GM19467 (cell line): ENCODE results near the gene HCFC1R1.

Source experiments
- ATAC-seq: cut with Tn5 transposase; IDR thresholded peaks from one replicate; pipeline ENCODE4 v1.9.1; 2021; ENCODE audit warnings: mild to moderate bottlenecking, moderate library complexity; ENCODE audit not compliant: unreplicated experiment

The HCFC1R1 gene

DNA sequence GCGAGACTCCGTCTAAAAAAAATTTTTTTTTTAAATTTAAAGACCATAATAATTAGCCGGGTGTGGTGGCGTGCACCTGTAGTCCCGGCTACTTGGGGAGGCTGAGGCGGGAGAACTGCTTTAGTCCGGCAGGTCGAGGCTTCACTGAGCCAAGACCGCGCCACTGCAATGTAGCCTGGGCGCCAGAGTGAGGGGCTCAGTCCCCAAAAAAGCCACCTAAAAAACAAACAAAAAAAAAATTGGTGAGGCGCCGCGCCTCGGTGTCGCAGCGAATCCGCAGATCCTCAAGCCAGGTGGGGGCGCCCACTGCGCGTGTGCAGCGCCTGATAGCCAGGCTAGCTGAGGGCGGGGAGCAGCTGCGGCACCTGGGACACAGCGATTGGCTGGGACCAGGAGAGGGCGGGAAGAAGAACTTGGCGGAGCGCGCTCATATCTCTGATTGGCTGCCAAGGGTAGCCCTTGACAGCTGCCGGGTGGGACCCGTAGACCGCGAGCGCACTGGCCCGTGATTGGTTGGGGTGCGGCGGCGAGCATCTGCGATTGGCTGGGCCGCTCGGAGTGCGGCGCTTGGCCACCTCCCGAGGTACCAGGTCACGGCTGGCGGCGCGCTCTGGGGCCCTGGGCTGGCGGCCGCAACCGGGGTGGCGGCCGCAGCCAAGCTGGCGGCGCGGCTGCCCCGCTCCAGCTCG, 20.0 kb downstream of the HCFC1R1 start:
- ATAC-seq = peak; percentile 92

DNA sequence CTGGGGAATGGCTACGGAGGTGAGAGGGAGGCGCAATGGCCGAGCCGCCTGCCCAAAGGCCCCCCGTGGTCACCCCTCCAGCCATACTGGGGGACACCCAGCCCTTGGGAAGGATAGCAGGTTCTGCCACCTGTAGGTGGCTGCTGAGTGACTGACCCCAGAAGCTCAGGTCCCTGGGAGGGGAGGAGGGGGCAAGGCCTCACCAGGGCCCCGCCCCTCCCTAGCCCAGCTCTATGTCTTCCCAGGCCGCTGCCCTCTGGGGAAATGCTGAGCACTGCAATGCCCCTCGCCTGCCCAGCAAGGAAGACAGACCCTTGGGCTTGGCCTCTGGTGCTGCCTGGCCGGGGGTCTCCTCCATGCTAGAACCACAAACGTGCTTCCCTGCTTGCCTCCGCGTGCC, 22.4 kb downstream of the HCFC1R1 start:
- no peak for ATAC-seq

DNA sequence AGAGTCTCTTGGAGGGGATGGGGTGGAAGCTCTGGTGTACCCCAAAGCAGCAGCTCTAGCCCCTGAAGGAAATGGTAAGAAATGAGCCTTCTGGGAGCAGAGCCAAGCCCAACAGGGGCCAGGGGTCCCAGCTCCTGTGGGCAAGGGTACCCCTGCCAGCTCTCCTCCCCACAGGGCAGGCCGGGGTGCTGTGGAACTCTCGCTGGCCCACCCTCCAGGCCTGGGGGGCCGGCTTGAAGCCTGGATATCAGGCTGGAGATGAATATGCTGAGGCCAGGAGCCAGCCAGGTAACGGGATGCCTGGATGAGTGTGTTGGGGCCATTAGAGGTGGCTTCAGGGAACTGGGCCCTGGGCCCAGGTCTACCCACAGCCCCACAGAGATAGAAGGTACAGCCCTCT, 23.2 kb downstream of the HCFC1R1 start:
- ATAC-seq = no peak

DNA sequence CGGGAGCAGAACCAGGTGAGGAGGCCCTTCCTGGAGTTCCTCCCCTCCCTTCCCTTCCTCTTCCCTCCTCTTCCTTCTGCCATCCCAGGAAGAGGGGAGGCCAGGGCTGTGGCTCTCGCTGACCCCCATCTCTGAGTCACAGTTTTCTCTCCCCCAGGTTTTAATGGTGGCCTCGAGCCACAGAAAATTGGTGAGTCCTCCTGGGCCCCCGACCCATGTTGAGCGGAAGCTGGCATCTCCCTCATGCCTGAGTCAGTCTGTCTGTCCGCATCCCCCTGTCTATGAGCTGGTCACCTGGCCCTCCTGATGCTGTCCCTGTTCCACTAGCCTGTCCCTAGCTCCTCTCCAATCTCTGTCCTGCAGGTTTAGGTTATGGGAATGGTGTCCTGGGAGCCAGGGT, 23.8 kb downstream of the HCFC1R1 start:
- ATAC-seq = no peak

DNA sequence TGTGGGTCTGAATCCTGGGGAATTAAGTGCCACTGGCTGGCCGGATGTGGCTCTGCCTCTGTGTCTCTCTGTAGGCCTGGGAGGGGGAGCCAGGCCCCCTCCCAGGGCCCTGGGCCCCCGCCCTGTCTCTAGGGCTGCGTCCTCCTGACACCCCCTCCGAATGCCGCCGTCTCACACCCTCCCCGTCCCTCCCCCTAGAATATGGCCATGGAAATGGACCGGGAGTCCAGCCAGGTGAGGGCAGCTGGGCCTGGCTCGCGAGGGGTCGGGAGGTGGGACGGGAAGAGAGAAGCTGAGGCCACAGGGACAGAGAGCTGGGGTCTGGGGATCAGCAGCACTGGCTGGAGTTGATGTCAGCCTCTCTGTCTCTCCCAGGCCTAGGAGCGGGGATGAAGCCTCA, 27.4 kb downstream of the HCFC1R1 start:
- ATAC-seq = no peak

- no peak for ATAC-seq
These were observed 31.2 kb downstream of the HCFC1R1 start for GRCh38 chr16:2992383-2993081.

DNA sequence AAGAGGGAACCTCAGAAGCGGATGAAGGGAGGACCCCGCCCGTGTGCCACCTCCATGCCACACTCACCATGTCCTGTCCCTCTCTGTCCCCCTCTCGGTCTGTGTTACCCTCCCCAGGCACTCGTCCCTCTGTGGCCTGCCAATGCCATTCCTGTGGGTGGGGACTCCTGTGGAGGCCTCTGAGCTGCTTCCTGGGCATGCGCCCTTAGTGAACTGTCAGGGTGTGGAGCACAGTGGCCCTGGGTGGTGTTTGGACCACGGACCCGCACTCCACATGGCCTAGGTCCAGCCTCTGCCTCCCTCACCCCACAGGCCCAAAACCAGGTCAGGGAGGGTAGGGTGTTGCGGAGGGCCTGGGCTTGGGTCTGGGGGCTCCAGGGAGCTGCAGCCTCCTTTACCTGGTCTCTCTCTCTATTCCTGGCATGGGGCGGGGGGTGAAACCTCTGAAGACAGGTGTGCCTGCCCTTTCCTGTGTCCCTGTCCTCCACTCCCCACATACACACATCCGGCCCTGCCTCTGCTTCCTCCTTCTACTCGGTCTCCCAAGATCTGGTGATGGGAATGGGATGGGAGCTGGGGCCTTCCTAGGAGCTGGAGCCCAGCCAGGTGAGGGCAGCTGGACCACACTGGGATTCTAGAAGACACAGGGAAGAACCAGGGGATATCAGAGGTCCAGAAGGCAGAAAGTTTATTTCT, 32.0 kb downstream of the HCFC1R1 start:
- no peak for ATAC-seq

DNA sequence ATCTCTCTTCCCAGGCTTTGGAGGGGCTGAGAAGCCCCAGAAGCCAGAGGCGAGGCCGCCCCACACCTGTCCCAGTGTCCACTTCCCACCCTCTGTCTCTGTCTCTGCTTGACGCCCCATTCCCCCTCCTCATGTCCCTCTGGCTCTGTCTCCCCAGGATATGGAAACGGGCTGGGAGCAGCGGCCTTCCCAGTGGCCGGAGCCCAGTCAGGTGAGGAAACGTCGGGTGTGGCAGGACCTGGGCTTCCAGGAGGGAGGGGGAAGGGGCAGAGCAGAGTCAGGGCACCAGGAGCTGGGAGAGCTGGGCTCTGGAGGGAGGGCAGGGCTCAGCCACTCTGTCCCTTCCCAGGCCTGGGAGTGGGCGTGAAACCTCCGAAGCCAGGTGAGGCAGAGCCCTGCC, 32.9 kb downstream of the HCFC1R1 start:
- ATAC-seq = no peak

GRCh38 chr16:2988590-2989099, 35.1 kb downstream of the HCFC1R1 start:
- no peak for ATAC-seq

DNA sequence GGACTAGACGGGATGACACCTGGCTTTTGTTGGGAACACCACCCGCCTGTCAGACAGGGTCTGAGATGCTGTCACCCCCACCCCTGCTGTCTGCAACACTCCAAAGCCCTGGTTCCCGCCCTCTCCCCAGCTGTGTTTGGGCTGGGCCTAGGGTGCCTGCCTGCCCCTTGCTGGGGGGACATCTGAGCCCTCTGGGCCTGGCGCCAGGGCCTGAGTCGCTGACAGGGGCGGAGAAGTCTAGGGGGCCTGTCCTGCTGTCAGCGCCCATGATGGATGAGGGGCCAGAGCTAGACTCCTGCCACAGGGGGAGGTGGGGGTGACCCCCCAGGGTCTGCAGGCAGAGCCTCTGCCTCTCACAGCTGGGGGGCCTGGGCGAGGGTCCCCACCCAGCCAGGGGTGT, 35.9 kb downstream of the HCFC1R1 start:
- ATAC-seq = no peak

DNA sequence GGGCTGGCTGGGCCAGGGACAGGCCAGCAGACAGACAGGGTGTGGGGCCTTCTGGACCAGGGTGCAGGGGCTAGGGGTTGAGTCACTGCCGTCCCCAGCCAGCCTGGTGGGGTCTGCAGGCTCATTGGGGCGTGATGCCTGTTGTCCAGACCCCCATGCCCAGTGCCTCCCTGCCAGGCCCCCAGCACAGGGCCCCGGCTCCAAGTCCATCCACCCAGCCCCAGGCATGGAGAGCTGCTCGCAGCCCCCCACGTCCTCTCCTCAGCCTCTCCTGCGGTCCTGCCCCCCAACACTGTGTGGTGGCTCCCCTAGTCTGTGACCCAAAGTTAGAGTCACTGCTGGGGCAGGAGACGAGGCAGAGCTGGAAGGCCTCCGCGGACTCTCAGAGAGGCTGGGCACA, 36.5 kb downstream of the HCFC1R1 start:
- ATAC-seq = no peak

DNA sequence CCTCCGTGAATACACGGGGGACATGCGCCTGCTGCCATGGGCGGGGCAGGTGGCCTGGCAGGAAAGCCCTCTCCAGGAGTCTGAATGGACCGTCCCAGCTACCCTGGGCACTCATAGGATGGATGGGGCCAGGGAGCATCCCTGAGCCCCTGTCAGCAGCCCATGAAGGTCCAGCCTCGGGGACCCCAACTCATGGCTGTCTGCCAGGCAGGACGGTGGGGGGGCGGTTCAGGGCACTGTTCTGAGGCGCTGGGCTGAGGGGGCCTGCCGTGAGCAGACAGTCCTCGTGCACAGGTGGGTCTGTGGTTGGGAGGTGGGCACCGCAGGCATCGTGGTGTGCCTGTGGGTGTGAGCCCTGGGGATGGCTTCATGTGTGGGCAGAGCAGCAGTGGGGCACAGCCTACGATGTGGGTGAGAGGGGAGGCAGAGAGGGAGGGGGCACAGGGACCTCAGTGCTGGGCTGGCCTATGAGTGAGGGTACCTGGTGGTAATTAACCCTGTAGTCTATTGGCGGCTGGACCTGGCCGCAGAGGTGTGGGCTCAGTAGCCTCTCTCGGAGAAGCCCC, 37.0 kb downstream of the HCFC1R1 start:
- no peak for ATAC-seq

DNA sequence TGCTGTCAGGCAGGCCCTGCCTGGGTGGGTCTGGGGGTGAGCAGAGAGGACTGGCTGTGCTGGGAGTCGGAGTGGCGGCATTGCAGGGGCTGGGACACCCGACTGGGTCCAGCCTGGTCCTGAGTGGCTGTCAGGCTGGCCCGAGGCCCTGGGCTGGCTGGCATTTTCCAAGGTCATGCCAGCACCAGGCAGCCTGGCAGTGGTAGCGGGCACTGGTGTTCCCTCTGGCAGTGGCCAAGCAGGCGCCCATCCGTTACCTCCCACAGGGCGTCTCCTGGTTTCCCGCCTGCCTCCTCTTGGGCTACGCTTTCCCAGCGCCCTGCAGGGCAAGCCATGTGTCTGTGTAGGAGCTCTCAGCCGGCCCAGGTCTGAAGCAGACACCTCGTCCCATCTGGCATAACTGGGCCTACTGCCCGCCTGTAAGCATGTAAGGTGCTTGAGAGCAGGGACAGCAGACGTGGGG, 37.8 kb downstream of the HCFC1R1 start:
- no peak for ATAC-seq

DNA sequence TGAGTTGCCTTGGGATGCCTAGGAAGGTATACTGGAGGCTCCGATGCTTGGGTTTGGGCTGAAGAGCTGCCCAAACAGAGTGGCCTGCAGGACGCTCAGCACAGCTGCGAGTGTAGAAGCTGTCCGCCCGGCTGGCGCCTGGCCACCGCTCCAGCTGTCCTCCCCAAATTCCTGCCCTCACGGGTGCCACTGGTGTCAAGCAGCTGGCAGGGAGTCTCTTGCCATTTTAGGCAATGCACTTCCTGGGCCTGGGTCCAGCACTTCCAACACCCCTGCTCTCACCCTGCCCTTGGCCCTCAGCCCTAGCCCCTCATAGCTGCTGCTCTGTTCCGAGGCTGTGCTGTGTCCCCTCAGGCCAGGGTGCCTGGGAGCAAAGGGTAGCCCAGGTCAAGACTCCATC, 38.3 kb downstream of the HCFC1R1 start:
- no peak for ATAC-seq

- ATAC-seq = no peak
These were observed 40.0 kb downstream of the HCFC1R1 start for GRCh38 chr16:2983706-2984136.

DNA sequence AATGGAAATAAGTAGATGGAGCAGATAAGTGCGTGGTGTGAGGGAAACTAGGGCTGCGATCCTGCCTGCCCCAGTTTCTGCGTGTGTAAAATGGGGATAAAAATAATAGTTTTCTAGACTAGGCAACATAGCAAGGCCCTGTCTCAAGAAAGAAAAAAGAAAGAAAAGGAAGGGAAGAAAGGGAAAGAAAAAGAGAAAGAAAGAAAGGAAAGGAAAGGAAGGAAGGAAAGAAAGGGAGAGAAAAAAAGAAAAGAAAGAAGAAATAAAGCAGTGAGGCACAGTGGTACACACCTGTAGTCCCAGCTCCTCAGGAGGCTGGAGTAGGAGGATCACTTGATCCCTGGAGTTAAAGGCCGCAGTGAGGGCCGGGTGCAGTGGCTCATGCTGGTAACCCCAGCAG, 41.3 kb downstream of the HCFC1R1 start:
- no peak for ATAC-seq

- no peak for ATAC-seq
These were observed 41.9 kb downstream of the HCFC1R1 start for GRCh38 chr16:2981899-2982250.

GRCh38 chr16:2981177-2981898, 42.4 kb downstream of the HCFC1R1 start:
- ATAC-seq = no peak

DNA sequence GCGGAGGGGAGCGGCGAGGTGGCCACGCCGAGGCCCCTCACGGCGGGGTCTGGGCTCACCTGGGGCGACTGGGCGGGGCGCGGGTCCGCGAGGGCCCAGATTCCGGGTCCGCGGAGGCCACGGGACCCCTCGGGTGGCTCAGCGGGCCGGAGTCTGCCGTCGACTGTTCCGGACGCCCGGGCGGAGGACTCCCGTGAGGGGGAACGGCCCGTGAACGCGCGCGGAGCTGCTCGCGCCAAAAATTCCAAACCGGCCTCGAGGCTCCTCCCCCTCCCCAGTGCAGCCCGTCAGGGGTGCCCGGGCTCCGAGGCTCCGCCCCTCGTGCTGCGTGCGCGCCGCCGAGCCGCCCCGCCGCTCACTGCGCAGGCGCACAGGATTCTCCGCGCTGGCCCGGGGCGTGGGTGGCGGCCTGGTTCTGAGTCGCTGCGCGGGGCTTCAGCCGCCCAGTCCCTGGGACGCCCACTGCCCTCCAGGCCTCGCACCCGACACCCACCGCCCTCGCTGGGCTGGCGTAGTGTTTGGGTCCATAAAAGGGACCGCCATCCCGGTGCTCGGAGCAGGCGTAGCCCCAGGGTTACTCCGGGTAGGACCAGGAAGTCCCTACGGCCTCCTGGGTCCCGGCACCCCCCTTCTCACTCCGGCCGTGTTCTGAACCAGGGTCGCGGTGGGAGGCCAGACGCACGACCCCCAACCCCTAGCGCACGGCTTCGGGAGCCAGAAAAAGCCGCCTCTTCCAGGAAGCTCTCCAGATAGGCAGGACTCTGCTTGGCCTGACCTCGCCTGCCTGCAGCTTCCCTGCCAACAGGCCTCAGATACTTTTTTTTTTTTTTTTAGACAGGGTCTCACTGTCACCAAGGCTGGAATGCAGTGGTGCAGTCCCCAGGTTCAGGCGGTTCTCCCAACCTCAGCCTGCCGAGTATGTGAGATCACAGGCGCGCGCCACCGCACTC, 43.2 kb downstream of the HCFC1R1 start, which contains the start of gene PKMYT1:
PKMYT1 (minus strand) TSS at position 220 of the 950 bp plus-strand sequence. CDS start 789 bp downstream, outside the sequence.
- peak; percentile 75 for ATAC-seq
